ENCODE measurements around the gene PRPF40B. TPM values are rescaled to one million over a fixed set of nuclear protein-coding genes. Genes with fewer than 3 reads are reported as not detected.

Gene PRPF40B
- total and polyA plus RNA-seq, 2 donors (not counting 1 experiment from before 2014, with no cell fraction given), result 11.7 to 23.7 TPM

DNA sequence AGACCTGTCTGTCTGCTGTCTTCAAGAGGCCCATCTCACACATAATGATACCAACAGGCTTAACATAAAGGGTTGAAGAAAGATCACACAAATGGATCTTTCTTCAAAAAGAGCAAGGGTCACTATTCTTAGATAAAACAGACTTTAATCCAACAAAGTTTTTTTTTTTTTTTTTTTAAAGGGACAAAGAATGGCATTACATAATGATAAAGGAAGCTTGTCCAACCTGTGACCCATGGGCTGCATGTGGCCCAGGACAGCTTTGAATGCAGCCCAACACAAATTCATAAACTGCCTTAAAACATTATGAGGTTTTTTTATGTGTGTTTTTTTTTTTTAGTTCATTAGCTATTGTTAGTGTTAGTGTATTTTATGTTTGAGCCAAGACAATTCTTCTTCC is 11.2 kb upstream of the PRPF40B start:
- no peak overlapping the region for H2AFZ ChIP-seq (ENCODE audit: insufficient read depth, low read depth, low read length, poor library complexity, severe bottlenecking)
- Mint-ChIP-seq H3K4me3 (no peak overlapping the region), H3K27me3 (peaks cover 25% of the 10 kb centered on the region), H3K9me3 (ENCODE audit: insufficient read depth) (no peaks in the 10 kb centered on the region), H3K27ac (no peak overlapping the region), H3K4me1 (no peaks in the 10 kb centered on the region)
- no peak overlapping the region for H3K27ac ChIP-seq (ENCODE audit: low read length in 2 of 2)
- intact Hi-C loops (cut with micrococcal nuclease), result no loop called here
- CTCF ChIA-PET, result interaction anchor here (0.6 to 1.5 kb wide), 3 partner anchors 11 to 281 kb away, joined by 3 read pairs; partner anchors contain the start of gene PRPF40B
- no peak overlapping the region for H3K4me3 ChIP-seq (ENCODE audit: control extremely low read depth in 1 of 5, extremely low read depth in 1 of 5, insufficient read depth in 1 of 5, low read depth in 2 of 5, low read length in 4 of 5)
- no peak for DNase-seq
- peaks cover 0 to 3% (median 0%) of the 10 kb centered on the region in 4 experiments for H3K27me3 ChIP-seq (replicated peaks in 1 of 4; ENCODE audit: control extremely low read depth in 1 of 4, control insufficient read depth in 3 of 4, insufficient read depth in 4 of 4, low read length in 3 of 4)
- H3K79me2 ChIP-seq (ENCODE audit: control insufficient read depth, insufficient read depth, low read length), result no peaks in the 10 kb centered on the region
- POLR2A ChIA-PET, result no interaction called here
- H3K4me2 ChIP-seq (replicated peaks; ENCODE audit: low read depth, low read length, poor library complexity, severe bottlenecking), result no peak overlapping the region
- H3K9ac ChIP-seq (ENCODE audit: low read length), result no peak overlapping the region
- no peak for ATAC-seq (ENCODE audit: low read depth)
- no peaks in the 10 kb centered on the region for H3K36me3 ChIP-seq (replicated peaks in 1 of 2; ENCODE audit: control extremely low read depth in 1 of 2, control insufficient read depth in 1 of 2, extremely low read depth in 1 of 2, insufficient read depth in 2 of 2, low read length in 1 of 2)
- peaks cover 0 to 15% (median 2%) of the 10 kb centered on the region in 3 donors for H3K9me3 ChIP-seq (ENCODE audit: control extremely low read depth in 1 of 3, control insufficient read depth in 2 of 3, insufficient read depth in 1 of 3, low read length in 2 of 3)
- TF ChIP-seq EZH2 (IDR thresholded peaks at IDR 0.05; ENCODE audit: borderline replicate concordance, insufficient read depth, low read depth, low read length, poor library complexity, severe bottlenecking) (no peak), CTCF (IDR thresholded peaks at IDR 0.05) (no peak)
- no peaks in the 10 kb centered on the region for H4K20me1 ChIP-seq (ENCODE audit: control insufficient read depth, insufficient read depth, low read length, poor library complexity, severe bottlenecking)
- no peaks in the 10 kb centered on the region for H3K4me1 ChIP-seq (ENCODE audit: control insufficient read depth in 2 of 2, insufficient read depth in 2 of 2, low read length in 2 of 2)

DNA sequence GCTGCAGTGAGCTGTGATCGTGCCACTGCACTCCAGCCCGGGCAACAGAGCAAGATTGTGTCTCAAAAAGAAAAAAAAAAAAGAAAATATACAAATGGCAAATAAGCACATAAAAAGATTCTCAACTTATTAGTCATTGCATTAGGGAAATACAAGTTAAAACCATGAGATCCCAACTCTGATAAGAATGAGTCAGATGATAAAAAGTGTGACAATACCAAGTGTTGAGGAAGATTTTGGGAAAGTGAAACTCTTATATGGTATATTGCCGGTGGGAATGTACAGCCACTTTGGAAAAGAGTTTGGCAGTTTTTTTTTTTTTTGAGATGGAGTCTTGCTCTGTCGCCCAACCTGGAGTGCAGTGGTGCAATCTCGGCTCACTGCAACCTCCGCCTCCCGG is 7.6 kb upstream of the PRPF40B start:
- WGBS (ENCODE audit: insufficient coverage), result no CpG with 5 or more reads among the region's 7 CpGs
- Histone ChIP-seq H3K4me3 (ENCODE audit: control extremely low read depth in 1 of 5, extremely low read depth in 1 of 5, insufficient read depth in 1 of 5, low read depth in 2 of 5, low read length in 4 of 5) (no peak overlapping the region), H3K36me3 (replicated peaks in 1 of 2; ENCODE audit: control extremely low read depth in 1 of 2, control insufficient read depth in 1 of 2, extremely low read depth in 1 of 2, insufficient read depth in 2 of 2, low read length in 1 of 2) (no peaks in the 10 kb centered on the region), H3K27ac (ENCODE audit: low read length in 2 of 2) (no peak overlapping the region), H3K79me2 (ENCODE audit: control insufficient read depth, insufficient read depth, low read length) (no peaks in the 10 kb centered on the region), H2AFZ (ENCODE audit: insufficient read depth, low read depth, low read length, poor library complexity, severe bottlenecking) (no peak overlapping the region), H3K27me3 (replicated peaks in 1 of 4; ENCODE audit: control extremely low read depth in 1 of 4, control insufficient read depth in 3 of 4, insufficient read depth in 4 of 4, low read length in 3 of 4) (peaks cover 0 to 3% (median 0%) of the 10 kb centered on the region in 4 experiments), H3K9me3 (ENCODE audit: control extremely low read depth in 1 of 3, control insufficient read depth in 2 of 3, insufficient read depth in 1 of 3, low read length in 2 of 3) (peaks cover 0 to 9% (median 2%) of the 10 kb centered on the region in 3 donors), H3K4me1 (ENCODE audit: control insufficient read depth in 2 of 2, insufficient read depth in 2 of 2, low read length in 2 of 2) (no peaks in the 10 kb centered on the region), H3K9ac (ENCODE audit: low read length) (no peak overlapping the region), H4K20me1 (ENCODE audit: control insufficient read depth, insufficient read depth, low read length, poor library complexity, severe bottlenecking) (no peaks in the 10 kb centered on the region), H3K4me2 (replicated peaks; ENCODE audit: low read depth, low read length, poor library complexity, severe bottlenecking) (no peak overlapping the region)
- ChIA-PET CTCF (interaction anchor here (0.7 kb wide), 1 partner anchor 17 kb away, joined by 3 read pairs; no protein-coding TSS in a partner anchor), POLR2A (no interaction called here)
- TF ChIP-seq EZH2 (IDR thresholded peaks at IDR 0.05; ENCODE audit: borderline replicate concordance, insufficient read depth, low read depth, low read length, poor library complexity, severe bottlenecking) (no peak), CTCF (IDR thresholded peaks at IDR 0.05) (no peak)
- H3K27ac Mint-ChIP-seq, result no peak overlapping the region
- ATAC-seq (ENCODE audit: low read depth), result no peak
- peaks cover 19% of the 10 kb centered on the region for H3K27me3 Mint-ChIP-seq
- H3K9me3 Mint-ChIP-seq (ENCODE audit: insufficient read depth), result no peaks in the 10 kb centered on the region
- DNase-seq, result no peak
- intact Hi-C loops (cut with micrococcal nuclease), result no loop called here
- H3K4me3 Mint-ChIP-seq, result no peak overlapping the region
- no peaks in the 10 kb centered on the region for H3K4me1 Mint-ChIP-seq

All from B cell (primary cell).